ENCODE data around the gene SGCB. TPM values are rescaled to one million over a fixed set of nuclear protein-coding genes. Genes with fewer than 3 reads are reported as not detected.
A peak's percentile ranks its signal among the peaks of the same experiment; 100 is the strongest.
"Not testable (repeated sequence)": the region's sequence is repeated elsewhere in the genome, so short reads cannot be mapped to it uniquely, and the experiment has no call there.

SGCB gene, protein sequence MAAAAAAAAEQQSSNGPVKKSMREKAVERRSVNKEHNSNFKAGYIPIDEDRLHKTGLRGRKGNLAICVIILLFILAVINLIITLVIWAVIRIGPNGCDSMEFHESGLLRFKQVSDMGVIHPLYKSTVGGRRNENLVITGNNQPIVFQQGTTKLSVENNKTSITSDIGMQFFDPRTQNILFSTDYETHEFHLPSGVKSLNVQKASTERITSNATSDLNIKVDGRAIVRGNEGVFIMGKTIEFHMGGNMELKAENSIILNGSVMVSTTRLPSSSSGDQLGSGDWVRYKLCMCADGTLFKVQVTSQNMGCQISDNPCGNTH
- 29.9 and 32.9 TPM in 2 replicates for total RNA-seq
- long read RNA-seq, full-length matches to known transcripts = 39 of 55 reads
- long read RNA-seq, partial matches to known transcripts = 1 of 55 reads
- long read RNA-seq, other reads (novel, unspliced or antisense) = 15 of 55 reads

GRCh38 chr4:52038103-52038912, at the start of gene SGCB:
Gene SGCB, minus strand, starts transcription at chr4:52038299. Its CDS starts 40 bp downstream, at chr4:52038259.
- H3K9me3 Mint-ChIP-seq = no peaks in the 10 kb centered on the region
- H3K4me1 Mint-ChIP-seq = peaks cover 36% of the 10 kb centered on the region
- peak within 1 kb of the TSS; percentile 90 for H3K4me3 Mint-ChIP-seq
- H3K27me3 Mint-ChIP-seq (ENCODE audit: low read depth) = peaks cover 9% of the 10 kb centered on the region
- H3K36me3 Mint-ChIP-seq (ENCODE audit: low read depth) = peaks cover 3% of the 10 kb centered on the region
- H3K27ac Mint-ChIP-seq (ENCODE audit: unreplicated experiment) = peak within 1 kb of the TSS; percentile 98
- TF ChIP-seq, protein P1, sequence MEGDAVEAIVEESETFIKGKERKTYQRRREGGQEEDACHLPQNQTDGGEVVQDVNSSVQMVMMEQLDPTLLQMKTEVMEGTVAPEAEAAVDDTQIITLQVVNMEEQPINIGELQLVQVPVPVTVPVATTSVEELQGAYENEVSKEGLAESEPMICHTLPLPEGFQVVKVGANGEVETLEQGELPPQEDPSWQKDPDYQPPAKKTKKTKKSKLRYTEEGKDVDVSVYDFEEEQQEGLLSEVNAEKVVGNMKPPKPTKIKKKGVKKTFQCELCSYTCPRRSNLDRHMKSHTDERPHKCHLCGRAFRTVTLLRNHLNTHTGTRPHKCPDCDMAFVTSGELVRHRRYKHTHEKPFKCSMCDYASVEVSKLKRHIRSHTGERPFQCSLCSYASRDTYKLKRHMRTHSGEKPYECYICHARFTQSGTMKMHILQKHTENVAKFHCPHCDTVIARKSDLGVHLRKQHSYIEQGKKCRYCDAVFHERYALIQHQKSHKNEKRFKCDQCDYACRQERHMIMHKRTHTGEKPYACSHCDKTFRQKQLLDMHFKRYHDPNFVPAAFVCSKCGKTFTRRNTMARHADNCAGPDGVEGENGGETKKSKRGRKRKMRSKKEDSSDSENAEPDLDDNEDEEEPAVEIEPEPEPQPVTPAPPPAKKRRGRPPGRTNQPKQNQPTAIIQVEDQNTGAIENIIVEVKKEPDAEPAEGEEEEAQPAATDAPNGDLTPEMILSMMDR (conservative IDR thresholded peaks at IDR 0.05) = no peak
- DNase-seq (ENCODE audit: low read depth, low spot score) = peak; percentile 68

- H3K4me3 Mint-ChIP-seq; DNase-seq (ENCODE audit: low read depth, low spot score); H3K27ac Mint-ChIP-seq (ENCODE audit: unreplicated experiment); H3K27me3 Mint-ChIP-seq (ENCODE audit: low read depth); H3K9me3 Mint-ChIP-seq; H3K36me3 Mint-ChIP-seq (ENCODE audit: low read depth): not testable (repeated sequence)
- peaks cover 10% of the 10 kb centered on the region for H3K4me1 Mint-ChIP-seq
Observed at GRCh38 chr4:52086425-52086824, 48.3 kb upstream of the SGCB start.

DNA sequence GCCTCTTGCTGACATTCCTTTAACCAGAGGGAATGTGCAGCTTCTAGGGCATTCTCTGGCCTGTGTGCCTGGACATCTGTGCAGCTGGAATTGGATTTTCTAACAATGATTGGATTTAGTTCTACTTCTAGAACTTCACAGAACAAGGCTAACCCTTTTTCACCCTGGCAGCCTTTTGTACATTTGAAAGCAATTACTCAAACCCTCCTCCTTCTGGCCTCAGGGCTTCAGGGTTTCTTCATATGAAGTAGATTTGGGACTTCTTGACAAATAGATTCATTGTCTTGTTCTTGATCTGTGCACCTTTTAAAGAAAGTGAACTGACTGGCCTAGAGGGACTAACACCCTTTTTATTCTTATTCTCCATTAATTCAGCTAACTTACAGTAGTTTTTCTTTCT, 43.1 kb upstream of the SGCB start:
- Mint-ChIP-seq H3K4me1 (peaks cover 19% of the 10 kb centered on the region), H3K27me3 (ENCODE audit: low read depth) (peaks cover 16% of the 10 kb centered on the region), H3K9me3 (no peaks in the 10 kb centered on the region), H3K4me3 (no peak overlapping the region), H3K27ac (ENCODE audit: unreplicated experiment) (no peak overlapping the region), H3K36me3 (ENCODE audit: low read depth) (no peaks in the 10 kb centered on the region)
- no peak for DNase-seq (ENCODE audit: low read depth, low spot score)
- TF ChIP-seq, protein P1 (conservative IDR thresholded peaks at IDR 0.05) = no peak

- H3K27ac Mint-ChIP-seq (ENCODE audit: unreplicated experiment) = no peak overlapping the region
Observed at GRCh38 chr4:52079659-52080058, 41.6 kb upstream of the SGCB start.

DNA sequence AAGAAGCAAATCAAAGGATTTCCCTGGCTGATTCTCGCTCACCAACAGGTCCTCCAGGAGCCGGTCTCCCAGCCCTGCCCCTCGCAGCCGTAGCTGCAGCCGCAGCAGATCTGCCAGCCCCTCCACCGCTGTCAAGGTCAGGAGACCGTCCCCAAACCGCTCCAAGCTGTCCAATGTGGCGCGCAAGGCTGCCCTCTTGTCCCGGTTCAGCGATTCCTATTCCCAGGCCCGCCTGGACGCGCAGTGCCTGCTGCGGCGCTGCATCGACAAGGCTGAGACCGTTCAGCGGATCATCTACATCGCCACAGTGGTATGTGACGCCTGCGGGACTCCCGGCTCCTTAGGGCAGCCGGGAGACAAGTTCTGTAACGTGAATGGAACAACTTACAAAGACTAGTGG, 38.6 kb upstream of the SGCB start:
- Mint-ChIP-seq H3K27me3 (ENCODE audit: low read depth) (peaks cover 39% of the 10 kb centered on the region), H3K9me3 (no peaks in the 10 kb centered on the region), H3K27ac (ENCODE audit: unreplicated experiment) (no peak overlapping the region), H3K36me3 (ENCODE audit: low read depth) (no peaks in the 10 kb centered on the region), H3K4me1 (peaks cover 12% of the 10 kb centered on the region), H3K4me3 (peak overlapping the region; percentile 66)
- TF ChIP-seq, protein P1 (conservative IDR thresholded peaks at IDR 0.05) = no peak
- DNase-seq (ENCODE audit: low read depth, low spot score) = peak; percentile 41

More at GRCh38 chr4:52079659-52080058, 41.6 kb upstream of the SGCB start:
- H3K4me1 Mint-ChIP-seq = peaks cover 19% of the 10 kb centered on the region
- no peaks in the 10 kb centered on the region for H3K9me3 Mint-ChIP-seq
- DNase-seq (ENCODE audit: low read depth, low spot score) = no peak
- H3K36me3 Mint-ChIP-seq (ENCODE audit: low read depth) = no peaks in the 10 kb centered on the region
- TF ChIP-seq, protein P1 (conservative IDR thresholded peaks at IDR 0.05) = no peak
- H3K4me3 Mint-ChIP-seq = no peak overlapping the region
- peaks cover 26% of the 10 kb centered on the region for H3K27me3 Mint-ChIP-seq (ENCODE audit: low read depth)

All from neural crest cell (in vitro differentiated cells).